ENCODE data around the gene SRL. TPM values are rescaled to one million over a fixed set of nuclear protein-coding genes. Genes with fewer than 3 reads are reported as not detected.

SRL gene
- total and polyA plus RNA-seq, 4 donors = 0.31 to 3.2 (median 1.5) TPM

DNA sequence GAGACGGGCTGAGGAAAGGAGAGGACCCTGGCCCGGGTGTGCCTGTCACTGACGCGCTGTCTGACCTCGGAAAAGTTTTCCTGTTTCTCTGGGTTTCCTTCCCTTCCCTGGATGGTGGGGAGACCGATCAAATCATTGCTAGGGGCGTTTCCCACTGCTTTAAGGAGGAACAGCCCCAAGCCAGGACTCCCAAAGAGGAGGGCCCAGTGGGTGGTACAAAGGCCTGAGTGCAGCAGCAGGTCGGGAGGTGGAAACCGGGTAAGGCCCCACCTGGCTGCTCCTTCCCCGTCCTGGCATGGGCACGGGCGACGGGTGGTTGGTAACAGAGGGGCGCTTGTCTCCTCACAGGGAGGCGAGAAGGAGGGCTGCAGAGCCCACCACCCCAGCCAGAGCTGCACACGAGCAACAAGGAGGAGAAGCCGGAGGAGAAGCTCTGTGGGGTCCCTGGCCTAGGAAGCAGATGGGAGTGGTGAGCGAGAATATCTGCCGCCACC lies 2.2 kb downstream of the SRL start:
- H3K36me3 ChIP-seq (ENCODE audit: control insufficient read depth in 1 of 2, insufficient read depth in 2 of 2, low read length in 1 of 2) = no peaks in the 10 kb centered on the region
- DNase-seq = no peak
- H3K27ac ChIP-seq (ENCODE audit: low read depth in 1 of 2, low read length in 2 of 2) = no peak overlapping the region
- H3K9me3 ChIP-seq (ENCODE audit: control insufficient read depth, low read length) = no peaks in the 10 kb centered on the region
- H3K4me1 ChIP-seq (ENCODE audit: control insufficient read depth in 1 of 2, insufficient read depth in 2 of 2, low read length in 2 of 2) = no peaks in the 10 kb centered on the region
- ATAC-seq (ENCODE audit: low FRiP score) = no peak
- intact Hi-C loops (cut with DNase I) = no loop called here
- 87 to 88% methylated on average over 19 of the region's 19 CpGs for WGBS, 2 donors
- no peaks in the 10 kb centered on the region for H3K27me3 ChIP-seq (ENCODE audit: control insufficient read depth in 1 of 2, insufficient read depth in 2 of 2, low read length in 1 of 2)
- no peak overlapping the region for H3K4me3 ChIP-seq (ENCODE audit: low read length in 2 of 2)

DNA sequence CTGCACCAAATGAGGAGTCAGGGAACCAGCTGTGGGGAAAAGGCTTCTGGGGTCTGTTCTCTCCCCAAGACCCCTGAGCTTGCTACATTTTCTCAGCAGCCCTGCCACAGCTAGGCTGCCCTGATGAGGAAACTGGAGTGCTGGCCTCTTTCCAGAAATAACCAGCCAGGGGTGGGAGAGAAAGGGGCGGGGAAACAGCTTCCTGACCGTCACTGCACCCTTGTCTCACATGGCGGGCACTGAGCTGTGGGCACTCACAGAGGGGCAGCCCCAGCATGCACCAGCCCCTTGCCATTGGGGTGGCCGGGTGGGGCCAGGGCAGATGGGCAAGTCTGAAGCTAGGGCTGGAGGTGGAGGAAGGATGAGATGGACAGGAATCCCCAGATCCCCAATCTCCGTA lies 2.9 kb downstream of the SRL start:
- H3K36me3 ChIP-seq (ENCODE audit: control insufficient read depth in 1 of 2, insufficient read depth in 2 of 2, low read length in 1 of 2) = no peaks in the 10 kb centered on the region
- DNase-seq (no peak), ATAC-seq (ENCODE audit: low FRiP score) (no peak)
- no peaks in the 10 kb centered on the region for H3K4me1 ChIP-seq (ENCODE audit: control insufficient read depth in 1 of 2, insufficient read depth in 2 of 2, low read length in 2 of 2)
- H3K27me3 ChIP-seq (ENCODE audit: control insufficient read depth in 1 of 2, insufficient read depth in 2 of 2, low read length in 1 of 2) = no peaks in the 10 kb centered on the region
- intact Hi-C loops (cut with DNase I) = no loop called here
- H3K4me3 ChIP-seq (ENCODE audit: low read length in 2 of 2) = no peak overlapping the region
- no peak overlapping the region for H3K27ac ChIP-seq (ENCODE audit: low read depth in 1 of 2, low read length in 2 of 2)
- WGBS, 2 donors = 35 to 42% methylated on average over 5 of the region's 5 CpGs
- H3K9me3 ChIP-seq (ENCODE audit: control insufficient read depth, low read length) = no peaks in the 10 kb centered on the region

DNA sequence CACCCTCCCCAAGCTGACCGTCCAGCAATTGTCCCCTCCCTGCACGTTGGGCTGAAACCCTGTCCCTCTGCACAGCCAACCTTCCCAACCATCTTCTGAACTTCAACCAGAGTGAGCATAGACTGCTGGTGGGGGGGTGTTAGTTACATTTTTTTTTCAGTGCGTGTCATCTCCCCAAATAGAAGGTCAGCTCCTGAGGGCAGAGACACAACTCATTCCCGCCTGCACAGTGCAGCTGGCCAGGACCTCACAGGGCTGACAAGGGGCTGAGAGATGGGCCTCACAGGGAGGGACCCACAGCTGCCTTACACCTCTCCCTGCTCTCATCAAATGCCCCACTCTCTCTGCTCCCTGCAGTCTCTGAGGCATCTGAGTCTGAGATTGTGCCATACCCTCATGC lies 8.4 kb downstream of the SRL start:
- Histone ChIP-seq H3K4me3 (ENCODE audit: low read length in 2 of 2) (no peak overlapping the region), H3K27ac (ENCODE audit: low read depth in 1 of 2, low read length in 2 of 2) (no peak overlapping the region), H3K9me3 (ENCODE audit: control insufficient read depth, low read length) (no peaks in the 10 kb centered on the region), H3K4me1 (ENCODE audit: control insufficient read depth in 1 of 2, insufficient read depth in 2 of 2, low read length in 2 of 2) (no peaks in the 10 kb centered on the region), H3K36me3 (ENCODE audit: control insufficient read depth in 1 of 2, insufficient read depth in 2 of 2, low read length in 1 of 2) (no peaks in the 10 kb centered on the region), H3K27me3 (ENCODE audit: control insufficient read depth in 1 of 2, insufficient read depth in 2 of 2, low read length in 1 of 2) (no peaks in the 10 kb centered on the region)
- intact Hi-C loops (cut with DNase I) = no loop called here
- WGBS, 2 donors = 62 to 75% methylated on average over 4 of the region's 4 CpGs
- ATAC-seq (ENCODE audit: low FRiP score) (no peak), DNase-seq (no peak)

DNA sequence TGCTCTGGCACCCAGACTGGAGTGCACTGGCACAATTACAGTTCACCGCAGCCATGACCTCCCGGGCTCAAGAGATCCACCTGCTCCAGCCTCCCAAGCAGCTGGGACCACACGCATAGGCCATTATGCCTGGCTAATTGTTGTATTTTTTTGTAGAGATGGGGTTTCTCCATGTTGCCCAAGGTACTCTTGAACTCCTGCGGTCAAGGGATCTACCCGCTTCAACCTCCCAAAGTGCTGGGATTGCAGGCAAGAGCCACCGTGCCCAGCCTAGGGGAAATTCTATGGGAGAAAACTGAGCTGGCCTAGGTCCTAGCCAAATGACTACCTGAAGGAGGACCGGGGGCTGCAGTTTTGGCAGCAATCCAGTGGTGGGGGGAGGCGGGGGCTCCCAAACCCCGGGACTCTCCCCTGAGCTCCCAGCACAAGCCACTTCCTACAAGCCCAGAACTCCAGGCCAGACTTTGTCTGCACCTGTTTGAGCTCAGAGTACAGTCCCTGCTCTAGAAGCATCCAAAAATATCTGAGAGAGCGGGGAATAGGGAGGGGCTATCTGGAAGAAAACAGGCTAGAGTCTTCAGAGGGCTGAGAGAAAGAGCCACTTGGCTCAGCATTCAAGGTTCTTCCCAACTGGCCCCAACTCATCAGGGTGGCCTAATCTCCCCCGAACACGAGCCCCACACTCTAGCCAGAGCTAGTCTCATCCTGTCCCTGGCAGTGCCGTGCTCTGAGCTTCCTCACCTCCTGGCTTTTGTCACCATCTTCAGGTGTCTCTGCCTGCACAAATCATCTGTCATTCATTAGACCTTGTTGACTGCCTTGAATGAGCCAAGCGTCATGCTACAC lies 9.1 kb downstream of the SRL start:
- Histone ChIP-seq H3K9me3 (ENCODE audit: control insufficient read depth, low read length) (no peaks in the 10 kb centered on the region), H3K27me3 (ENCODE audit: control insufficient read depth in 1 of 2, insufficient read depth in 2 of 2, low read length in 1 of 2) (no peaks in the 10 kb centered on the region), H3K27ac (ENCODE audit: low read depth in 1 of 2, low read length in 2 of 2) (no peak overlapping the region), H3K4me1 (ENCODE audit: control insufficient read depth in 1 of 2, insufficient read depth in 2 of 2, low read length in 2 of 2) (no peaks in the 10 kb centered on the region), H3K36me3 (ENCODE audit: control insufficient read depth in 1 of 2, insufficient read depth in 2 of 2, low read length in 1 of 2) (no peaks in the 10 kb centered on the region), H3K4me3 (ENCODE audit: low read length in 2 of 2) (no peak overlapping the region)
- intact Hi-C loops (cut with DNase I) = no loop called here
- no peak for ATAC-seq (ENCODE audit: low FRiP score)
- no peak for DNase-seq
- 49 to 59% methylated on average over 14 of the region's 14 CpGs for WGBS, 2 donors

DNA sequence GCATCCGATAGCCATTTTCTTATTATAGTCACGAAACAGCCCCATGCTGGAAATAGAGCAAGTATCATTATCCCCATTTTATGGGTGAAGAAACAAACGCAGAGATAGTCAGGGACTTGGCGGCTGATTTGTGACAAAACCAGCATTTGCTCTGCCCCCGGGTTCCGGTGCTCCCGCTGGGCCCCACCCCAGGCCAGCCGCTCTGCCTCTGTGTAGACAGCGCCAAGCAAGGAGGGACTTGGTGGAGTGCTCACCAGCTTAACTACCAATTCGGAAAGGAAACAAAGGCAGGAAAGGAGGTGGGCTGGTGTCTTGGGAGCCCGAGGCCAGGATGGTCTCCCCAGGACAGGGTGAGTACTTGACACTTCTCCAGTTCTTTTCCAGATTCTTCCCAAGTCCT lies 10.0 kb downstream of the SRL start:
- no peaks in the 10 kb centered on the region for H3K36me3 ChIP-seq (ENCODE audit: control insufficient read depth in 1 of 2, insufficient read depth in 2 of 2, low read length in 1 of 2)
- no peak overlapping the region for H3K4me3 ChIP-seq (ENCODE audit: low read length in 2 of 2)
- ATAC-seq (ENCODE audit: low FRiP score) (no peak), DNase-seq (no peak)
- WGBS, 2 donors = 91 to 92% methylated on average over 11 of the region's 11 CpGs
- no peak overlapping the region for H3K27ac ChIP-seq (ENCODE audit: low read depth in 1 of 2, low read length in 2 of 2)
- intact Hi-C loops (cut with DNase I) = no loop called here
- H3K4me1 ChIP-seq (ENCODE audit: control insufficient read depth in 1 of 2, insufficient read depth in 2 of 2, low read length in 2 of 2) = no peaks in the 10 kb centered on the region
- H3K9me3 ChIP-seq (ENCODE audit: control insufficient read depth, low read length) = no peaks in the 10 kb centered on the region
- H3K27me3 ChIP-seq (ENCODE audit: control insufficient read depth in 1 of 2, insufficient read depth in 2 of 2, low read length in 1 of 2) = no peaks in the 10 kb centered on the region

DNA sequence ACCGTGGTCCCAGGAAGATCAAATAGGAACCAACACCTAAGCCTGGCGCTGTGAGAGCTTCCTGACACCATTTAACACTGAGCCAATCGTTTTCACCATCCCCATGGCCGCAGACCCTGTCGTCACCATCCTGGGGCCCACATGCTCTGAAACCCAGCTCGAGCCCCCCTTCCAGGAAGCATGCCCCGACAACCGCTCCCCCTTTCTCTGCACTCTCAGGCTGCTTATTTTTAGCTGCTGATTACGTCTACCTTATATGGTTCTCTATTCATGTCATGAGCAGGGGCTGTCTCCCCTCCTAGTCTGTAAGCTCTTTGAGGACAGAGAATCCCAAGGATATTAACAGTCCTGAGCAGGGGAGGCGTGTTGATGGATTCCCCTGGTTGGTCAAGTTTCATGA lies 10.5 kb downstream of the SRL start:
- Histone ChIP-seq H3K9me3 (ENCODE audit: control insufficient read depth, low read length) (no peaks in the 10 kb centered on the region), H3K27ac (ENCODE audit: low read depth in 1 of 2, low read length in 2 of 2) (no peak overlapping the region), H3K4me3 (ENCODE audit: low read length in 2 of 2) (no peak overlapping the region), H3K36me3 (ENCODE audit: control insufficient read depth in 1 of 2, insufficient read depth in 2 of 2, low read length in 1 of 2) (no peaks in the 10 kb centered on the region), H3K4me1 (ENCODE audit: control insufficient read depth in 1 of 2, insufficient read depth in 2 of 2, low read length in 2 of 2) (no peaks in the 10 kb centered on the region), H3K27me3 (ENCODE audit: control insufficient read depth in 1 of 2, insufficient read depth in 2 of 2, low read length in 1 of 2) (no peaks in the 10 kb centered on the region)
- DNase-seq (no peak), ATAC-seq (ENCODE audit: low FRiP score) (no peak)
- 76 to 80% methylated on average over 10 of the region's 10 CpGs for WGBS, 2 donors
- intact Hi-C loops (cut with DNase I) = no loop called here

DNA sequence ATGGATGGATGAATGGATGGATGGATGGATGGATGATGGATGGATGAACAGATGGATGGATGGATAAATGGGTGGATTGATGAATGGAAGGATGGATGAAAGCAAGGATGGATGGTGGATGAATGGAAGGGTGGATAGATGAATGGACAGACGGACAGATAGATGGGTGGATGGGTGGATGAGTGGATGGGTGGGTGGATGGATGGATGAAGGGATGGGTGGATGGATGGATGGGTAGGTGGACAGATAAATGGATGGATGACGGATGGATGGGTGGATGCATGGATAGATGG lies 14.9 kb downstream of the SRL start:
- H3K27me3 ChIP-seq (ENCODE audit: control insufficient read depth in 1 of 2, insufficient read depth in 2 of 2, low read length in 1 of 2) = no peaks in the 10 kb centered on the region

DNA sequence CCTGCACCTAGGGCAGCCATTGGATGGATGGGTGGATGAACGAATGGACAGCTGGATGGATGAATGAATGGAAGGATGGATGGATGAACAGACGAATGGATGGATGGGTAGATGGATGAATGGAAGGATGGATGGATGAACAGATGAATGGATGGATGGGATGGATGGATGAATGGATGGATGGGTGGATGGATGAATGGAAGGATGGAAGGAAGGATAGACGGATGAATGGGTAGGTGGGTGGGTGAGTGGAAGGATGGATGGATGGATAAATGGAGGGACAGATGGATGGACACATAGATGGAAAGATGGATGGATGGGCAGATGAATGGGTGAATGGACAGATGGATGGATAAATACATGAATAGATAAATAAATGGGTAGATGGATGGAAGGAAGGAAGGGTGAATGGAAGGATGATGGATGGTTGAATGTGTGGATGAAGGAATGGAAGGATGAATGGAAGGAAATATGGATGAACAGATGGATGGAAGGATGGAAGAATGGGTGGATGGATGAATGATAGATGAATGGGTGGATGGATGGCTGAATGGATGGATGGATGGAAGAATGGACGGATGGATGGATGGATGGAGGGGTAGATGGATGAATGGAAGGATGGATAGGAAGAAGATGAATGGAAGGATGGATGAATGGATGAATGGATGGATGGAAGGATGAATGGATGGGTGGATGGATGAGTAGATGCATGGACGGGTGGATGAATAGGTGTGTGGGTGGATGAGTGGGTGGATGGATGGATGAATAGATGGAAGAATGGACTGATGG lies 15.4 kb downstream of the SRL start:
- Histone ChIP-seq H3K4me1 (ENCODE audit: control insufficient read depth in 1 of 2, insufficient read depth in 2 of 2, low read length in 2 of 2) (no peaks in the 10 kb centered on the region), H3K9me3 (ENCODE audit: control insufficient read depth, low read length) (no peaks in the 10 kb centered on the region), H3K4me3 (ENCODE audit: low read length in 2 of 2) (no peak overlapping the region), H3K27me3 (ENCODE audit: control insufficient read depth in 1 of 2, insufficient read depth in 2 of 2, low read length in 1 of 2) (no peaks in the 10 kb centered on the region), H3K27ac (ENCODE audit: low read depth in 1 of 2, low read length in 2 of 2) (no peak overlapping the region), H3K36me3 (ENCODE audit: control insufficient read depth in 1 of 2, insufficient read depth in 2 of 2, low read length in 1 of 2) (no peaks in the 10 kb centered on the region)
- DNase-seq (no peak), ATAC-seq (ENCODE audit: low FRiP score) (no peak)
- intact Hi-C loops (cut with DNase I) = no loop called here
- WGBS, 2 donors = 85 to 89% methylated on average over 5 of the region's 5 CpGs

More for the DNA sequence above, 14.9 kb downstream of the SRL start:
- ATAC-seq (ENCODE audit: low FRiP score) = no peak
- 90 to 92% methylated on average over 2 of the region's 2 CpGs for WGBS, 2 donors
- Histone ChIP-seq H3K4me3 (ENCODE audit: low read length in 2 of 2) (no peak overlapping the region), H3K9me3 (ENCODE audit: control insufficient read depth, low read length) (no peaks in the 10 kb centered on the region), H3K27ac (ENCODE audit: low read depth in 1 of 2, low read length in 2 of 2) (no peak overlapping the region), H3K36me3 (ENCODE audit: control insufficient read depth in 1 of 2, insufficient read depth in 2 of 2, low read length in 1 of 2) (no peaks in the 10 kb centered on the region), H3K4me1 (ENCODE audit: control insufficient read depth in 1 of 2, insufficient read depth in 2 of 2, low read length in 2 of 2) (no peaks in the 10 kb centered on the region)
- no peak for DNase-seq
- intact Hi-C loops (cut with DNase I) = no loop called here

DNA sequence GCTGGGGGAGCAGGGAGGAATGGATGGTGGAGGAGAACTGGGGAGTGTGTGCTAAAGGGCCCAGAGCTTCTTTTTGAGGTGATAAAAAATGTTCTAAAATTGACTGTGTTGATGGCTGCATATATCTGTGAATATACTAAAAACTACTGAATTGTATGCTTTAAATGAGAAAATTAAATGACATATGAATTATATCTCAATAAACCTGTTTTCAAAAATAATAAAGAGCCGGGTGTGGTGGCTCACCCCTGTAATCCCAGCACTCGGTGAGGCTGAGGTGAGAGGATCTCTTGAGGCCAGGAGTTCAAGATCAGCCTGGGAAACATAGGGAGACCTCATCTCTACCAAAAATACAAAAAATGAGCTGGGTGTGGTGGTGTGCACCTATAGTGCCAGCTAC lies 16.8 kb downstream of the SRL start:
- Histone ChIP-seq H3K27me3 (ENCODE audit: control insufficient read depth in 1 of 2, insufficient read depth in 2 of 2, low read length in 1 of 2) (no peaks in the 10 kb centered on the region), H3K4me3 (ENCODE audit: low read length in 2 of 2) (no peak overlapping the region), H3K4me1 (ENCODE audit: control insufficient read depth in 1 of 2, insufficient read depth in 2 of 2, low read length in 2 of 2) (no peaks in the 10 kb centered on the region), H3K27ac (ENCODE audit: low read depth in 1 of 2, low read length in 2 of 2) (no peak overlapping the region), H3K36me3 (ENCODE audit: control insufficient read depth in 1 of 2, insufficient read depth in 2 of 2, low read length in 1 of 2) (no peaks in the 10 kb centered on the region), H3K9me3 (ENCODE audit: control insufficient read depth, low read length) (no peaks in the 10 kb centered on the region)
- WGBS, 2 donors = 91 to 92% methylated on average over 2 of the region's 2 CpGs
- ATAC-seq (ENCODE audit: low FRiP score) = no peak
- DNase-seq = no peak
- intact Hi-C loops (cut with DNase I) = no loop called here
